Right ventricle myocardium inferior (tissue), 1 donor: ENCODE results near the gene C19orf53. TPM values are rescaled to one million over a fixed set of nuclear protein-coding genes. Genes with fewer than 3 reads are reported as not detected.
"Not testable (repeated sequence)": the region's sequence is repeated elsewhere in the genome, so short reads cannot be mapped to it uniquely, and the experiment has no call there.

Experiments used
- ATAC-seq: fragments of 200-7000 bp; cut with Tn5 transposase; one replicate; pipeline ENCODE4 v1.9.1; 2020; ENCODE audit warnings: mild to moderate bottlenecking, moderate library complexity
- DNase-seq: peaks from one replicate; pipeline ENCODE4 v3.0.0; 2021; ENCODE audit errors: missing footprints
- intact Hi-C: fragments of 100-400 bp; cut with DNase I; formaldehyde crosslinking; loops from one replicate; pipeline ENCODE4 v1.11.0; 2022
- total RNA-seq: library from RNA; stranded (reverse); fragmentation: NEBNext Ultra II Directional; extraction: Animal tissue kit (Norgen Biotek cat#: 25700); gene quantifications from one replicate; pipeline ENCODE4 v1.2.1, GENCODE V29; 2021
- donor health status: DM: no; HTN: yes; CAD: no; lungs with severe emphysema.

Gene C19orf53
- total RNA-seq, 1 donor from 2014 or later = 89.9 TPM

DNA sequence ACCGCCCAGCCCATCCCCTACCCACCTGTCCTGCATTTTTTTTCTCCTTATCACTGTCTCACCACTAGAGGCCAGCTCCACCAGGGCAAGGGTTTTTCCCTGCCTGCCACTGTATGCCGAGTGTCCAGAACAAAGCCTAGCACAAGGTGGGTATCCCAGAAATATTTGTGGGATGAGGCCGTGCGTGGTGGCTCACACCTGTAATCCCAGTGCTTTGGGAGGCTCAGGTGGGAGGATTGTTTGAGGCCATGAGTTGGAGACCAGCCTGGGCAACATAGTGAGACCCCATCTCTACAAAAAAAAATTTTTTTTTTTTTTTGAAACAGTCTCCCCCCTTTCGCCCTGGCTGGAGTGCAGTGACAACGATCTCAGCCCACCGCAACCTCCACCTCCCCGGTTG, 12.8 kb upstream of the C19orf53 start:
- ATAC-seq (no peak), DNase-seq (no peak)
- intact Hi-C loops = no loop called here

- ATAC-seq (no peak), DNase-seq (no peak)
- intact Hi-C loops = no loop called here
Measured at GRCh38 chr19:13762635-13763235, 11.5 kb upstream of the C19orf53 start.

- DNase-seq = no peak
- intact Hi-C loops = no loop called here
- ATAC-seq = no peak
Measured at GRCh38 chr19:13763265-13763664, 11.0 kb upstream of the C19orf53 start.

DNA sequence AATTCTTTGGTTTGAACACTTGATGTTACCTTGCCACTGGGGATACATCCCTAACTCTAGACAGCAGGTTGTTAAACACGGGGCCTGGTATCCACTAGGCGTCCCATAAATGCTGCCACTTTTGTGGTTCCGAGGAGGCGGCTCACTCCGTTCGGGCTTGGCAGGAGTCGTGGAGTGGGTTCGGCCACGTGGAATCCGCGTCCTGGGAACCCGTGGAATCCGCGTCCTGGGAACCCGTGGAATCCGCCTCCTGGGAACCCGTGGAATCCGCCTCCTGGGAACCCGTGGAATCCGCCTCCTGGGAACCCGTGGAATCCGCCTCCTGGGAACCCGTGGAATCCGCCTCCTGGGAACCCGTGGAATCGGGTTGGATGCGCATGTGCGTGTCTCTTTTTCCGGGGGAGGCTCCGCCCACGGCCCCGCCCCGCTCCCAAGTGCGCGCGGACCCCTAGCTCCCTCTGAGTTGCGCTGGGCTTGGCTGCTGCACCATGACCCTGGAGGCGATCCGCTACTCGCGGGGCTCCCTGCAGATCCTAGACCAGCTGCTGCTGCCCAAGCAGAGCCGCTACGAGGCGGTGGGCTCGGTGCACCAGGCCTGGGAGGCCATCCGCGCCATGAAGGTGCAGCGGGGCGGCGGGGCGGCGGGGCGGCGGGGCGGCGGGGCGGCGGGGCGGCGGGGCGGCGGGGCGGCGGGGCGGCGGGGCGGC, 10.0 kb upstream of the C19orf53 start, which contains the start of gene MRI1:
Gene MRI1, plus strand, starts transcription at position 422 of the 707 bp plus-strand sequence. Its CDS starts 67 bp downstream, at position 489.
- intact Hi-C loops = no loop called here
- ATAC-seq (peak; percentile 90), DNase-seq (peak; percentile 89)

DNA sequence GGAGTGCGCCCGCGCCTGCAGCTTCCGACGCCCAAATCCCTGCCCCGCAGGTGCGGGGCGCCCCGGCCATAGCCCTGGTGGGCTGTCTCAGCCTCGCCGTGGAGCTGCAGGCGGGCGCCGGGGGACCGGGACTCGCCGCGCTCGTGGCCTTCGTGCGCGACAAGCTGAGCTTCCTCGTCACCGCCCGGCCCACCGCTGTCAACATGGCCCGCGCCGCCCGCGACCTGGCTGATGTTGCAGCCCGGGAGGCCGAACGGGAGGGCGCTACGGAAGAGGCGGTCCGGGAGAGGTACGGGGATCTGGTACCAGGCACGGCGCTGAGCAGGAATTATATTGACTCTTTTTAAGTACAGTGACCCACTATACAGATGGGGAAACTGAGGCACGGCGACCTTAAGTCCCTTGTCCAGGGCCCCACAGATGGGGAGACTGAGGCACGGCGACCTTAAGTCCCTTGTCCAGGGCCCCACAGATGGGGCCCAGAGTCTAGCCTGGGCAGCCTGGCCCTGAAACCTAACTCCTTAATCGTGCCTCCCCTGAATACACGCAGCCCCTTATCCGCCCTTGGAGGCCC, 9.3 kb upstream of the C19orf53 start:
- ATAC-seq = peak; percentile 11
- peak; percentile 76 for DNase-seq
- intact Hi-C loops = no loop called here

- no peak for ATAC-seq
- intact Hi-C loops = no loop called here
Measured at GRCh38 chr19:13765395-13766094, 8.7 kb upstream of the C19orf53 start.

DNA sequence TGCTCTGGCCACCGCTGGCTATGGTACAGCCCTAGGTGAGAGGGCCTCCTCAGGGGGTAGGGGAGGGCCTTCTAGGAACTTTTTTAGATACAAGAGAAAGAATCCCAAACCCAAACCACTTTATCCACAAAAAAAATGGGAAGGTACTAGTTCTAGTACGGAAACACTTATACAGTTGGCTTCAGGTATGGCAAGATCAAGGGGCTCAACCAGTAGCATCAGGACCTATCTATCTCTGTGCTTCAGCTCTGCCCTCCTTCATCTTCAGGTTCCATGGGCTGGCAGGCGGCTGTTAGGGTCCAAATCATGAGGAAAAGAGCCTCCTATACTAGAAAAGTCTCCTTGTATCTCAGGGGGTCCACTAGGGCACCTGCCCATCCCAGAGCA, 8.2 kb upstream of the C19orf53 start:
- intact Hi-C loops = no loop called here
- ATAC-seq = no peak

More at GRCh38 chr19:13765395-13766094, 8.7 kb upstream of the C19orf53 start:
- DNase-seq = no peak

GRCh38 chr19:13768510-13768909, 5.7 kb upstream of the C19orf53 start:
- no peak for ATAC-seq
- no peak for DNase-seq

More for the DNA sequence above, 8.2 kb upstream of the C19orf53 start:
- no peak for DNase-seq

GRCh38 chr19:13770013-13770635, 4.1 kb upstream of the C19orf53 start:
- ATAC-seq = no peak
- intact Hi-C loops = no loop called here
- DNase-seq = no peak

More at GRCh38 chr19:13768510-13768909, 5.7 kb upstream of the C19orf53 start:
- intact Hi-C loops = no loop called here

- intact Hi-C loops = no loop called here
- DNase-seq (no peak), ATAC-seq (no peak)
Measured at GRCh38 chr19:13778398-13778797, 4.1 kb downstream of the C19orf53 start.

DNA sequence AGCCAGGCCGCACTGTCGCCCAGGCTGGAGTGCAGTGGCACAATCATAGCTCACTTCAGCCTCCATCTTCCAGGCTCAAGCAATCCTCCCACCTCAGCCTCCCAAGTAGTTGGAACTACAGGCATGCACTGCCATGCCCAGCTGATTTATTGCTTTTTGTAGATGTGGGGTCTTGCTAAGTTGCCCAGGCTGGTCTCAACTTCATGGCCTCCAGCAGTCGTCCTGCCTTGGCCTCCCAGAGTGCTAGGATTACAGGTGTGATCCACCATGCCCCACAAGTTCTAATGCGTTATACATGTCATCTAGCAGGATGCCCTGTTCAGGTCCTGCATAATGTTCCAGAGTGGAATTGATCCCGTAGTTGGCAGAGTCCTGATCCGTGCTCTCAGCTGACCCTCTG, 4.6 kb downstream of the C19orf53 start:
- ATAC-seq = no peak
- intact Hi-C loops = no loop called here
- no peak for DNase-seq

GRCh38 chr19:13779794-13780193, 5.5 kb downstream of the C19orf53 start:
- ATAC-seq = not testable (repeated sequence)
- intact Hi-C loops = loop anchor here (10.0 kb wide), 1 partner anchor 295 kb away; the partner anchor contains the start of gene MISP3

GRCh38 chr19:13781547-13781946, 7.3 kb downstream of the C19orf53 start:
- DNase-seq (no peak), ATAC-seq (peak; percentile 69)
- intact Hi-C loops = loop anchor here (10.0 kb wide), 1 partner anchor 293 kb away; the partner anchor contains the start of gene MISP3

More at GRCh38 chr19:13779794-13780193, 5.5 kb downstream of the C19orf53 start:
- DNase-seq = not testable (repeated sequence)

- intact Hi-C loops = loop anchor here (10.0 kb wide), 1 partner anchor 292 kb away; the partner anchor contains the start of gene MISP3
- DNase-seq = no peak
- ATAC-seq = no peak
Measured at GRCh38 chr19:13782537-13782936, 8.3 kb downstream of the C19orf53 start.

GRCh38 chr19:13783565-13784500, 9.6 kb downstream of the C19orf53 start:
- DNase-seq (no peak), ATAC-seq (no peak)
- intact Hi-C loops = loop anchor here (10.0 kb wide), 1 partner anchor 291 kb away; the partner anchor contains the start of gene MISP3

DNA sequence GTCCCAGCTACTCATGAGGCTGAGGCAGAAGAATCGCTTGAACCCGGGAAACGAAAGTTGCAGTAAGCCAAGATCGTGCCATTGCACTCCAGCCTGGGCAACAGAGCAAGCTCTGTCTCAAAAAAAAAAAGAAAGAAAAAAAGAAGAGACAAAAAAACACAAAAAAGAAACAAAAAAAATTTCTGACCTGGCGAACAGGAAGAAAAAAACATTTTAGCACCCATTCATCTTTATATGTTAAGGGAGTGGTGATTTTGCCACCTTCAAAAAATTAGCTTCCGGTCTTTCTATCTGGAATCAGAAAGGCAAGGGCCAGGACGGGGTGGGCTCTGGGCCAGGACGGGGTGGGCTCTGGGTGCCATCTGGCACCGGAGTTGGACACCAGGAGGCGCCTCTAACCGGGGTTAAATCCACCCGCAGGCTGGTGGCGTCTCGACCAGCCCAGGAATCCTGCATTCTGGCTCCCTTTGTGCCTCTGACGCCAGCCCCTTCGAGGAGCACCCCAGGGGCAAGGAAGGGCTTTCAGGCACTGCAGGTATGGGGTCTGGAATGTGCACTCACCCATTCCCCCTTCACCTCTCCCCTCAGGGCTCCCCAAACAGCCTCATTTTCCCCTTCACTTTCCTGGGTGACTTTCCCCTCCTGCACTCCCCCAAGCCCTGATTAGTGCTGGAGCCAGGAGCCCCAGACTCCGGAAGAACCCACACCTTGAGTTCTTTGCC, 10.6 kb downstream of the C19orf53 start:
- DNase-seq = peak; percentile 89
- peak; percentile 77 for ATAC-seq
- intact Hi-C loops = loop anchor here (1.0 to 10.0 kb wide), 2 partner anchors 77 to 290 kb away; partner anchors contain the start of gene MISP3

DNA sequence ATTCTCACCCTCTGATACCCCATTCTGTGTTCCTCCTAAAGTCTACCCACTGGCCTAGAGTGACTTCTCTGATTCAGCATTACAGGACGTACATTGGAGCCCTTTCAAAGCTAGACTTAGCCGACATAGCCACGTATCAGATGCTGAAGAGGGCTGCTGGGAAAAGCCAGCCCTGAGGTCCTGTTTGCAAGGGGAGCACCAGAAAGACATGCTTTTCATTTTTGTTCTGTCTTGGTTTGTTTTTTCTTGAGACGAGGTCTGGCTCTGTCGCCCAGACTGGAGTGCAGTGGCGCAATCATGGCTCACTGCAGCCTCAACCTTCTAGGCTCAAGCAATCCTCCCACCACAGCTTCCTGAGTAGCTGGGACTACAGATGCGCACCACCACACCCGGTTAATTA, 14.7 kb downstream of the C19orf53 start:
- intact Hi-C loops = loop anchor here (10.0 kb wide), 1 partner anchor 286 kb away; the partner anchor contains the start of gene MISP3
- ATAC-seq = no peak
- DNase-seq = no peak
